Measurements from ENCODE around the gene NFKBIL1. TPM values are rescaled to one million over a fixed set of nuclear protein-coding genes. Genes with fewer than 3 reads are reported as not detected.

The NFKBIL1 gene
- total and polyA plus RNA-seq, 9 of the 15 experiments (the other 6 are each of a cell fraction or from before 2014, with no cell fraction given), result 0.49 to 33.1 (median 7.6) TPM

DNA sequence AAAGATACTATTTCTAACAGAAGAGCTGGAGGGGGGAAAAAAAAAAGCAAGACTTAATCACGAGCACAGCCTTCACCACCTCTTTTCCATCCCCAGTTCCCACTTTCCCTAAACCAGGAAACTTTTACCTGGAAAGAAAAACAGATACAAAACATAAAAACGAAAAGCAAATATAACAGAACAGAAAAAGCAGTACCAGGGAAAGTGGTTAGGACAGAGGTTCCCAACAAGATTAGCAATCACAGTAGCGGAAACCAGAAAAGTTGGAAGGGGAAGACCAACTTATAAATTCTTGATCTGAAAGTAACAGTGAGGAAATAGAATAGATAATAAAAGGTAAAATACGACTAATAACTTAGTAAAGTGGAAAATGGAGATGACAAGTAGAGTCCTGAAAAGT lies 6.8 kb upstream of the NFKBIL1 start:
- H3K9me3 ChIP-seq (replicated peaks; ENCODE audit: control insufficient read depth, insufficient read depth, low read depth, low read length), result no peaks in the 10 kb centered on the region
- FAIRE-seq, result no peak
- POLR2A ChIA-PET, result interaction anchor here (0.6 to 4.8 kb wide), 18 partner anchors 10 to 640 kb away, joined by 3 to 107 read pairs (median 12); partner anchors contain the start of genes BAG6, C6orf47, LTB and MCCD1
- no TSS peak for BruUV-seq (replicated peaks)
- no peak for ATAC-seq
- intact Hi-C loops (cut with micrococcal nuclease), result loop anchor here (1.0 to 10.0 kb wide), 3 partner anchors 48 to 234 kb away; partner anchors contain the start of gene VWA7
- H3K9ac ChIP-seq (ENCODE audit: insufficient read depth in 1 of 2, low read depth in 2 of 2, low read length in 2 of 2), result peak overlapping the region; percentile 92 to 97
- no peaks in the 10 kb centered on the region for H3K27me3 ChIP-seq (ENCODE audit: control insufficient read depth in 2 of 2, insufficient read depth in 2 of 2, low read length in 2 of 2)
- peak overlapping the region; percentile 98 for H3K27ac ChIP-seq (ENCODE audit: extremely low read depth, low read depth, low read length)
- DNase-seq (ENCODE audit: extremely low read depth in 1 of 4, low spot score in 3 of 4), result no peak
- H3K4me2 ChIP-seq (ENCODE audit: insufficient read depth, low read length), result peak overlapping the region; percentile 98
- H3K4me3 ChIP-seq, result peak overlapping the region; percentile 76
- peaks cover 38% of the 10 kb centered on the region for H4K20me1 ChIP-seq (replicated peaks; ENCODE audit: control insufficient read depth, insufficient read depth, low read length)
- in situ Hi-C loops (cut with MboI), result loop anchor here (25.0 kb wide), 1 partner anchor 1422 kb away; the partner anchor contains the start of genes BRD2 and HLA-DMA
- no peak overlapping the region for H2AFZ ChIP-seq (ENCODE audit: low read depth, low read length)
- WGBS (ENCODE audit: insufficient coverage, low coverage, missing lambda C conversion rate), result 2% methylated on average over 4 of the region's 4 CpGs
- peaks cover 15% of the 10 kb centered on the region for H3K9me1 ChIP-seq (ENCODE audit: control insufficient read depth, insufficient read depth, low read length)
- H3K4me1 ChIP-seq (replicated peaks in 1 of 2; ENCODE audit: control insufficient read depth in 2 of 2, insufficient read depth in 2 of 2, low read length in 2 of 2), result peaks cover 6 to 24% of the 10 kb centered on the region in 2 experiments; a peak in 4 of 5 replicates
- peaks cover 78% of the 10 kb centered on the region for H3K79me2 ChIP-seq (ENCODE audit: control insufficient read depth, insufficient read depth, low read length)
- peaks cover 58% of the 10 kb centered on the region for H3K36me3 ChIP-seq (ENCODE audit: control insufficient read depth, insufficient read depth, low read length)
- CTCF ChIA-PET (ENCODE audit: low intra/inter-chr PET ratio), result no interaction called here
- TF ChIP-seq, protein P1, sequence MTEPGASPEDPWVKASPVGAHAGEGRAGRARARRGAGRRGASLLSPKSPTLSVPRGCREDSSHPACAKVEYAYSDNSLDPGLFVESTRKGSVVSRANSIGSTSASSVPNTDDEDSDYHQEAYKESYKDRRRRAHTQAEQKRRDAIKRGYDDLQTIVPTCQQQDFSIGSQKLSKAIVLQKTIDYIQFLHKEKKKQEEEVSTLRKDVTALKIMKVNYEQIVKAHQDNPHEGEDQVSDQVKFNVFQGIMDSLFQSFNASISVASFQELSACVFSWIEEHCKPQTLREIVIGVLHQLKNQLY (CRISPR knock-in tag; conservative IDR thresholded peaks at IDR 0.05), result no peak
- TF ChIP-seq ZNF592 (IDR thresholded peaks at IDR 0.05), result no peak
- TF ChIP-seq PREB (CRISPR knock-in tag; IDR thresholded peaks at IDR 0.05), result 0 out of 2 replicates have a peak, but pooled peaks have one; percentile 9
- no peak for TF ChIP-seq ZNF174 (CRISPR knock-in tag; IDR thresholded peaks at IDR 0.05)
- TF ChIP-seq PHB2 (IDR thresholded peaks at IDR 0.05; ENCODE audit: low read depth), result 0 out of 2 replicates have a peak, but pooled peaks have one; percentile 9
- no peak for TF ChIP-seq ERF (CRISPR knock-in tag; IDR thresholded peaks at IDR 0.05)
- no peak for TF ChIP-seq ILK (tag; IDR thresholded peaks at IDR 0.05; ENCODE audit: borderline replicate concordance, low read depth)
- TF ChIP-seq SNIP1 (IDR thresholded peaks at IDR 0.05; ENCODE audit: low read depth), result no peak
- no peak for TF ChIP-seq POLR2B (IDR thresholded peaks at IDR 0.05; ENCODE audit: low read depth, partially characterized antibody)
- TF ChIP-seq CTBP1 (IDR thresholded peaks at IDR 0.05; ENCODE audit: borderline replicate concordance), result no peak
- TF ChIP-seq, protein P2, sequence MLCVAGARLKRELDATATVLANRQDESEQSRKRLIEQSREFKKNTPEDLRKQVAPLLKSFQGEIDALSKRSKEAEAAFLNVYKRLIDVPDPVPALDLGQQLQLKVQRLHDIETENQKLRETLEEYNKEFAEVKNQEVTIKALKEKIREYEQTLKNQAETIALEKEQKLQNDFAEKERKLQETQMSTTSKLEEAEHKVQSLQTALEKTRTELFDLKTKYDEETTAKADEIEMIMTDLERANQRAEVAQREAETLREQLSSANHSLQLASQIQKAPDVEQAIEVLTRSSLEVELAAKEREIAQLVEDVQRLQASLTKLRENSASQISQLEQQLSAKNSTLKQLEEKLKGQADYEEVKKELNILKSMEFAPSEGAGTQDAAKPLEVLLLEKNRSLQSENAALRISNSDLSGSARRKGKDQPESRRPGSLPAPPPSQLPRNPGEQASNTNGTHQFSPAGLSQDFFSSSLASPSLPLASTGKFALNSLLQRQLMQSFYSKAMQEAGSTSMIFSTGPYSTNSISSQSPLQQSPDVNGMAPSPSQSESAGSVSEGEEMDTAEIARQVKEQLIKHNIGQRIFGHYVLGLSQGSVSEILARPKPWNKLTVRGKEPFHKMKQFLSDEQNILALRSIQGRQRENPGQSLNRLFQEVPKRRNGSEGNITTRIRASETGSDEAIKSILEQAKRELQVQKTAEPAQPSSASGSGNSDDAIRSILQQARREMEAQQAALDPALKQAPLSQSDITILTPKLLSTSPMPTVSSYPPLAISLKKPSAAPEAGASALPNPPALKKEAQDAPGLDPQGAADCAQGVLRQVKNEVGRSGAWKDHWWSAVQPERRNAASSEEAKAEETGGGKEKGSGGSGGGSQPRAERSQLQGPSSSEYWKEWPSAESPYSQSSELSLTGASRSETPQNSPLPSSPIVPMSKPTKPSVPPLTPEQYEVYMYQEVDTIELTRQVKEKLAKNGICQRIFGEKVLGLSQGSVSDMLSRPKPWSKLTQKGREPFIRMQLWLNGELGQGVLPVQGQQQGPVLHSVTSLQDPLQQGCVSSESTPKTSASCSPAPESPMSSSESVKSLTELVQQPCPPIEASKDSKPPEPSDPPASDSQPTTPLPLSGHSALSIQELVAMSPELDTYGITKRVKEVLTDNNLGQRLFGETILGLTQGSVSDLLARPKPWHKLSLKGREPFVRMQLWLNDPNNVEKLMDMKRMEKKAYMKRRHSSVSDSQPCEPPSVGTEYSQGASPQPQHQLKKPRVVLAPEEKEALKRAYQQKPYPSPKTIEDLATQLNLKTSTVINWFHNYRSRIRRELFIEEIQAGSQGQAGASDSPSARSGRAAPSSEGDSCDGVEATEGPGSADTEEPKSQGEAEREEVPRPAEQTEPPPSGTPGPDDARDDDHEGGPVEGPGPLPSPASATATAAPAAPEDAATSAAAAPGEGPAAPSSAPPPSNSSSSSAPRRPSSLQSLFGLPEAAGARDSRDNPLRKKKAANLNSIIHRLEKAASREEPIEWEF (CRISPR knock-in tag; IDR thresholded peaks at IDR 0.05), result no peak
